ENCODE measurements around the gene PHKA2. TPM values are rescaled to one million over a fixed set of nuclear protein-coding genes. Genes with fewer than 3 reads are reported as not detected.

Gene PHKA2, protein sequence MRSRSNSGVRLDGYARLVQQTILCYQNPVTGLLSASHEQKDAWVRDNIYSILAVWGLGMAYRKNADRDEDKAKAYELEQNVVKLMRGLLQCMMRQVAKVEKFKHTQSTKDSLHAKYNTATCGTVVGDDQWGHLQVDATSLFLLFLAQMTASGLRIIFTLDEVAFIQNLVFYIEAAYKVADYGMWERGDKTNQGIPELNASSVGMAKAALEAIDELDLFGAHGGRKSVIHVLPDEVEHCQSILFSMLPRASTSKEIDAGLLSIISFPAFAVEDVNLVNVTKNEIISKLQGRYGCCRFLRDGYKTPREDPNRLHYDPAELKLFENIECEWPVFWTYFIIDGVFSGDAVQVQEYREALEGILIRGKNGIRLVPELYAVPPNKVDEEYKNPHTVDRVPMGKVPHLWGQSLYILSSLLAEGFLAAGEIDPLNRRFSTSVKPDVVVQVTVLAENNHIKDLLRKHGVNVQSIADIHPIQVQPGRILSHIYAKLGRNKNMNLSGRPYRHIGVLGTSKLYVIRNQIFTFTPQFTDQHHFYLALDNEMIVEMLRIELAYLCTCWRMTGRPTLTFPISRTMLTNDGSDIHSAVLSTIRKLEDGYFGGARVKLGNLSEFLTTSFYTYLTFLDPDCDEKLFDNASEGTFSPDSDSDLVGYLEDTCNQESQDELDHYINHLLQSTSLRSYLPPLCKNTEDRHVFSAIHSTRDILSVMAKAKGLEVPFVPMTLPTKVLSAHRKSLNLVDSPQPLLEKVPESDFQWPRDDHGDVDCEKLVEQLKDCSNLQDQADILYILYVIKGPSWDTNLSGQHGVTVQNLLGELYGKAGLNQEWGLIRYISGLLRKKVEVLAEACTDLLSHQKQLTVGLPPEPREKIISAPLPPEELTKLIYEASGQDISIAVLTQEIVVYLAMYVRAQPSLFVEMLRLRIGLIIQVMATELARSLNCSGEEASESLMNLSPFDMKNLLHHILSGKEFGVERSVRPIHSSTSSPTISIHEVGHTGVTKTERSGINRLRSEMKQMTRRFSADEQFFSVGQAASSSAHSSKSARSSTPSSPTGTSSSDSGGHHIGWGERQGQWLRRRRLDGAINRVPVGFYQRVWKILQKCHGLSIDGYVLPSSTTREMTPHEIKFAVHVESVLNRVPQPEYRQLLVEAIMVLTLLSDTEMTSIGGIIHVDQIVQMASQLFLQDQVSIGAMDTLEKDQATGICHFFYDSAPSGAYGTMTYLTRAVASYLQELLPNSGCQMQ
- 11.3 and 12.6 TPM in 2 replicates for total RNA-seq

DNA sequence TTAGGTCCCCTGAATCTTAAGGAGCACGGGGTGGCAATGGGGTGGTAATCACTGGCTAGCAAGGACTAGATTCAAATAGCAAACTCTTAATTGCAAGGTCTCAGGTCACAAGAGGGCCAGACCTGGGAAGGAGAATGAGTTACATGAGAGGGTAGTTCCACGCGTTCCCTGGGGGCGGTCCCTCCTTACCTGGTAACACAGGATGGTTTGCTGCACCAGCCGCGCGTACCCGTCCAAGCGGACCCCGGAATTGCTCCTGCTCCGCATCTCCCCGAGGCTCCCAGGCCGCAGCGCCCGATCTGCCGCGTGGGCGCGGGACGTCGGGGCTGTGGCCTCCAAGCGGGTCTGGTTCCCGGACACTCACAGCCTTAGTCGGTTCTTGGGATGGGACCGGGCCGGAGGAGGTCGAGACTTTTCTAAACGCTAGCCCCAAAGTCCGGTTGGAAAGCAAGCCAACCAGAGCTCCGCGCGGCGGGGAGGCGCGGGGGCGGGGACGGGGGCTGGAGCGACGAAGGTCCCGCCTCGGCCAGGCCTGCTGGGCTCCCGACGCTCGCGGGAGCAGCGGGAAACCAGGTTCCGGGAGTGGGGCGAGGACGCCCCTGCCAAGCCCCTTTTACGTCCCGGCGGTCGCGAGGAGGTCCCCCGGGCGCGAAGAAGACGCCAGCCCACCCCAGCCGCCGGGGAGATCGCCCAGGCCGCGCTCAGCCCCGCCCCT, at the start of gene PHKA2:
Gene PHKA2 (minus strand): TSS at position 449 of the 715 bp plus-strand sequence. CDS start 182 bp downstream, at position 267.

Other genes starting within 250 kb of the PHKA2 start
- under 0.01 and 0.21 TPM in 2 replicates for gene ADGRG2, start 138.4 kb upstream of the PHKA2 start, total RNA-seq